ENCODE data around the gene ANKH. TPM values are rescaled to one million over a fixed set of nuclear protein-coding genes. Genes with fewer than 3 reads are reported as not detected.

The ANKH gene
- total and polyA plus RNA-seq, 3 experiments from 2014 or later, result 47.0 to 80.5 (median 80.0) TPM

DNA sequence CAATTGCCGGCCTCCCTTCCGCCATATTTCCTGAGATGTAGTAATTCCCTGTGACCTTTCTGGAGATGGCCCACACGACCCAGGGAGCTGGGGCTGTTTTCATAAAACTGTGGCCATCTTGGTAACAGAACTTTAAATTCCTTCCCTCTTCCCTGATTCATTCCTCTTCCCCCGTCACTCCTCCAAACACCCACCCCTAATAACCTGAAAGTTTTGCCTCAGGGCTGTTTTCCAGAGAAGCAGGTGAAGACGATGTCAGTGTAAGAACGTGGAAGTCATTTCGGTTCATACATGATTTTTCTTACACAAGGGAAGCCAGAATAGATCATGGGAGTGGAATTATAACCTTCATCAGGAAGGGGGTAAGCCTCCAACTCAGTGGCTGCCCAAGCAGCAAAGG lies 40.6 kb upstream of the ANKH start:
- Histone ChIP-seq H3K9me3 (ENCODE audit: low read length) (no peaks in the 10 kb centered on the region), H3K4me3 (ENCODE audit: low read length) (no peak overlapping the region), H3K36me3 (ENCODE audit: insufficient read depth, low read length) (no peaks in the 10 kb centered on the region), H3K27me3 (ENCODE audit: insufficient read depth, low read length, poor library complexity, severe bottlenecking) (no peaks in the 10 kb centered on the region), H3K27ac (ENCODE audit: low read depth, low read length) (no peak overlapping the region), H3K4me1 (ENCODE audit: insufficient read depth, low read length) (no peaks in the 10 kb centered on the region)
- no peaks in the 10 kb centered on the region for H3K36me3 Mint-ChIP-seq
- no peak for DNase-seq
- H3K4me1 Mint-ChIP-seq, result no peaks in the 10 kb centered on the region
- no peaks in the 10 kb centered on the region for H3K9me3 Mint-ChIP-seq
- peak overlapping the region in 1 of 8 donors; percentile 32 for H3K27ac Mint-ChIP-seq
- CTCF ChIA-PET, result no interaction called here
- no peak overlapping the region for H3K4me3 Mint-ChIP-seq
- peaks cover 4 to 26% of the 10 kb centered on the region in 2 donors for H3K27me3 Mint-ChIP-seq
- POLR2A ChIA-PET, result no interaction called here

DNA sequence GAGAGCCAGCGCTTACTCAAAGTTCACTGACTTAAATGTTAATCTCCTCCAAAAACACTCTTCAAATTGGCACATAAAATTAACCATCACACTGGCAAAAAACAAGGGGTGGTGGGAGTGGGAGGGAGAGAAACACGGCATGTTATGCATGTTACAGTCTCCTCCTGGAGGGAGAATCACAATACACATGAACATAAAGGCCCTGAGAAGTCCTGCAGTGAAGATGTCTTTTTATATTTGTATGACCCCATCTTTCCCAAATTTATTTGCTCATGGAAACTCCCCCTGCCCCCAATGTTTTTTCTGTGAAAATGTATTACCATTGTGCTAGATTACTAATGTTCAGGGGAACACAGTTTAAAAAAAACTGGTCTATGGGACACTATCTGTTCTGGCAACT lies 37.8 kb upstream of the ANKH start:
- Histone ChIP-seq H3K27ac (ENCODE audit: low read depth, low read length) (no peak overlapping the region), H3K4me3 (ENCODE audit: low read length) (no peak overlapping the region), H3K9me3 (ENCODE audit: low read length) (no peaks in the 10 kb centered on the region), H3K36me3 (ENCODE audit: insufficient read depth, low read length) (no peaks in the 10 kb centered on the region), H3K27me3 (ENCODE audit: insufficient read depth, low read length, poor library complexity, severe bottlenecking) (no peaks in the 10 kb centered on the region), H3K4me1 (ENCODE audit: insufficient read depth, low read length) (no peaks in the 10 kb centered on the region)
- Mint-ChIP-seq H3K36me3 (no peaks in the 10 kb centered on the region), H3K27ac (no peak overlapping the region), H3K9me3 (no peaks in the 10 kb centered on the region), H3K4me1 (no peaks in the 10 kb centered on the region), H3K27me3 (peaks cover 4 to 22% of the 10 kb centered on the region in 2 donors), H3K4me3 (no peak overlapping the region)
- DNase-seq, result no peak
- ChIA-PET POLR2A (no interaction called here), CTCF (no interaction called here)

DNA sequence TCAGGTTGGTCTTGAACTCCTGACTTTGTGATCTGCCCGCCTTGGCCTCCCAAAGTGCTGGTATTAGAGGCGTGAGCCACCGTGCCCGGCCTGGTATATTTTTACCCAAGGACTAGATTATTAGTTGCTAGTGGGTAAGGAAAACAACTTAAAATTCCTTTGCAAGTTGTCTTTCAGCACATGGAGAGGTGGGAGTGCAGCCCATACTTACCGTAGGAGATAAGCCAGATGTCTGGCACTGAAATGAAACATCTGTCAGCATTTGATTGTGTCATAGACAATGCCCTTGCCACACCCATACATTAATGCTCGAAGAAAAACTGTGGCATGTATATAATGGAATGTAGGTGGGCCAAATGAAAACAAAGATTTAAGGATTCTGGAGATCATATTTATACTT lies 36.6 kb upstream of the ANKH start:
- CTCF ChIA-PET, result no interaction called here
- peaks cover 2 to 17% of the 10 kb centered on the region in 2 donors for H3K27me3 Mint-ChIP-seq
- no peaks in the 10 kb centered on the region for H3K36me3 Mint-ChIP-seq
- no peak overlapping the region for H3K4me3 Mint-ChIP-seq
- Histone ChIP-seq H3K4me3 (ENCODE audit: low read length) (no peak overlapping the region), H3K9me3 (ENCODE audit: low read length) (no peaks in the 10 kb centered on the region), H3K27ac (ENCODE audit: low read depth, low read length) (no peak overlapping the region), H3K27me3 (ENCODE audit: insufficient read depth, low read length, poor library complexity, severe bottlenecking) (no peaks in the 10 kb centered on the region), H3K36me3 (ENCODE audit: insufficient read depth, low read length) (no peaks in the 10 kb centered on the region), H3K4me1 (ENCODE audit: insufficient read depth, low read length) (no peaks in the 10 kb centered on the region)
- peaks cover 0 to 3% (median 0%) of the 10 kb centered on the region in 5 donors for H3K9me3 Mint-ChIP-seq
- no peak for DNase-seq
- no peak overlapping the region for H3K27ac Mint-ChIP-seq
- H3K4me1 Mint-ChIP-seq, result no peaks in the 10 kb centered on the region
- POLR2A ChIA-PET, result no interaction called here

DNA sequence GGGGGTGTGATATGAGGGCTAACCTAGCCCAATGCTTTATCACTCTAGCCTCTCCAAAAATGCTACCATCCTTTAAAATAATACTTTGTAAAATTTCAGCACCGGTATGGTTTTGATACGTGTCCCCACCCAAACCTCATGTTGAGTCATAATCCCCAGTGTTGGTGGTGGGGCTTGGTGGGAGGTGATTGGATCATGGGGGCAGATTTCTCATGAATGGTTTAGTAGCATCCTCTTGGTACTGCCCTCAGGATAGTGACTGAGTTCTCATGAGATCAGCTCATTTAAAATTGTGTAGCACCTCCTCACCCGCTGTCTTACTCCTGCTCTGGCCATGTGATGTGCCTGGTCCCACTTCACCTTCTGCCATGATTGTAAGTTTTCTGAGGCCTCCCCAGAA lies 35.0 kb upstream of the ANKH start:
- Histone ChIP-seq H3K4me1 (ENCODE audit: insufficient read depth, low read length) (no peaks in the 10 kb centered on the region), H3K27ac (ENCODE audit: low read depth, low read length) (no peak overlapping the region), H3K9me3 (ENCODE audit: low read length) (no peaks in the 10 kb centered on the region), H3K36me3 (ENCODE audit: insufficient read depth, low read length) (no peaks in the 10 kb centered on the region), H3K4me3 (ENCODE audit: low read length) (no peak overlapping the region), H3K27me3 (ENCODE audit: insufficient read depth, low read length, poor library complexity, severe bottlenecking) (no peaks in the 10 kb centered on the region)
- H3K36me3 Mint-ChIP-seq, result no peaks in the 10 kb centered on the region
- peaks cover 0 to 3% (median 0%) of the 10 kb centered on the region in 5 donors for H3K9me3 Mint-ChIP-seq
- no peak overlapping the region for H3K4me3 Mint-ChIP-seq
- no peak for DNase-seq
- H3K27ac Mint-ChIP-seq, result no peak overlapping the region
- ChIA-PET POLR2A (no interaction called here), CTCF (interaction anchor here (1.2 kb wide), 1 partner anchor 10 kb away, joined by 3 read pairs; no protein-coding TSS in a partner anchor)
- H3K27me3 Mint-ChIP-seq, result peaks cover 0 to 21% of the 10 kb centered on the region in 2 donors
- H3K4me1 Mint-ChIP-seq, result no peaks in the 10 kb centered on the region

DNA sequence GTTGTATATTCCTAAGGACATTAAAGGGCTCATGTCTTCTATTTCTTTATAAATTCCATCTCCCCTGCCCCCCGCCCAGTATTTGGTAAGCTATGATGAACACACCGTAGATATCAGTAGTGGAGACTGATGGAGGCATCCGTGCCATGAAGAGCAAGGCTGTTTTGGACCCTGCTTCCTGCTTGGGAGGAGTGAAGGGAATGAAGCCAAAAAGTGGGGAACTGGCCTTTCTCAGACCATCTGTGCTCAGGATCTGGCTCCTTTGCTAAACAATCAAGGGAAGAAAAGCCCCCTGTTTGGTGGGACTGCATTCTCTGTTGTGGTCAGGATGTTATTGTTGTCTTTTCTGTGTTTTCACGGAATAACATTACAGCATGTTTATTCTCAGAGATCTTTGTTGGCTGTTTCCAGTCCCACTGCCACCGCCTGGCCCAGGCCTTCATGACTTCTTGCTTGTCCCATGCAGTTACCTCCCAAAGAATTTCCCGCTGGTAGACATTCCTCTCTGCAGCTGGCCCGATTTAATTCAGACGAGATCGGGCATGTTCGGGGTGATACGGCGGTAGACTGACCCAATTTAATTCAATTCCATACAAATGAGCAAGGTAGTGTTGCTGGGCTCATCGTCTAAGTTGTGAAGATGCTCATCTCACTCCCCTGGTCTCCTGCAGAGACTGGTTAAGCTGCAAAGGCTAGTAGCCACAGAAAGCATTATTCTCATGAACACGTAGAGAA lies 31.4 kb upstream of the ANKH start:
- Histone ChIP-seq H3K4me1 (ENCODE audit: insufficient read depth, low read length) (no peaks in the 10 kb centered on the region), H3K27ac (ENCODE audit: low read depth, low read length) (no peak overlapping the region), H3K36me3 (ENCODE audit: insufficient read depth, low read length) (no peaks in the 10 kb centered on the region), H3K27me3 (ENCODE audit: insufficient read depth, low read length, poor library complexity, severe bottlenecking) (no peaks in the 10 kb centered on the region), H3K4me3 (ENCODE audit: low read length) (no peak overlapping the region), H3K9me3 (ENCODE audit: low read length) (no peaks in the 10 kb centered on the region)
- Mint-ChIP-seq H3K4me1 (no peaks in the 10 kb centered on the region), H3K9me3 (peaks cover 0 to 3% (median 0%) of the 10 kb centered on the region in 5 donors), H3K4me3 (no peak overlapping the region), H3K36me3 (no peaks in the 10 kb centered on the region), H3K27me3 (peaks cover 4 to 10% of the 10 kb centered on the region in 2 donors), H3K27ac (no peak overlapping the region)
- ChIA-PET CTCF (no interaction called here), POLR2A (interaction anchor here (0.7 kb wide), 1 partner anchor 24 kb away, joined by 5 read pairs; no protein-coding TSS in a partner anchor)
- DNase-seq, result no peak

DNA sequence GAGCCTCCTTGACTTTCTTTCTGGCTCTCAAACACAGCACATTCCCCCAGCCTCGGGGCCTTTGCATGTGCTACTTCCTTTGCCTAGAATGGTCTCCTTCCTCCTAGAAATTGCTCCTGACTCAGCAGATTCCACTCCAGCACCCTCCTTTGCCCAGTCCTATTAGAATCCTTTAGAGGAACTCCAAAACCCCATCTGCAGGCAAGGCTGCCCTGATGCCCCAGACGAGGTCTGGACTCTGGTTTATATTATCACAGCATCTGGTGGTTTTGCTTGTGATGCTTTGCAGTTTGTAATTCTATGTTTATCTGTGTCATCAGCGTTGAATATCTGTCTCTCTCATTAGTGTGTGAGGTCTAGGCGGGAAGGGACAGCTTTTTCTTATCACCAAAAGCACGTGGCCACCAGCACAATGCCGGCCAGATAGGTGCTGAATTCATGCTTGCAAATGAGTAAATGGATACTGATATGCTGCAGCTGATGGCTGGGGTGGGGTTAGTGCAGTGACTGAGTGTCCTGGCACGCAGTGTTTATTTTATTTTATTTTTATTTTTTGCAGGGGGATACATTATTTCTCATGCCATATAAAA lies 30.0 kb upstream of the ANKH start:
- no peak overlapping the region for H3K4me3 Mint-ChIP-seq
- no peak overlapping the region for H3K27ac Mint-ChIP-seq
- no peaks in the 10 kb centered on the region for H3K4me1 Mint-ChIP-seq
- POLR2A ChIA-PET, result no interaction called here
- DNase-seq, result no peak
- H3K36me3 Mint-ChIP-seq, result peaks cover 0 to under 1% (median 0%) of the 10 kb centered on the region in 3 donors
- H3K4me3 ChIP-seq (ENCODE audit: low read length), result no peak overlapping the region
- no peaks in the 10 kb centered on the region for H3K9me3 ChIP-seq (ENCODE audit: low read length)
- H3K27ac ChIP-seq (ENCODE audit: low read depth, low read length), result no peak overlapping the region
- CTCF ChIA-PET, result no interaction called here
- peaks cover 0 to 3% (median 0%) of the 10 kb centered on the region in 5 donors for H3K9me3 Mint-ChIP-seq
- H3K27me3 Mint-ChIP-seq, result peaks cover 7 to 10% of the 10 kb centered on the region in 2 donors
- no peaks in the 10 kb centered on the region for H3K4me1 ChIP-seq (ENCODE audit: insufficient read depth, low read length)
- H3K36me3 ChIP-seq (ENCODE audit: insufficient read depth, low read length), result no peaks in the 10 kb centered on the region
- H3K27me3 ChIP-seq (ENCODE audit: insufficient read depth, low read length, poor library complexity, severe bottlenecking), result no peaks in the 10 kb centered on the region

DNA sequence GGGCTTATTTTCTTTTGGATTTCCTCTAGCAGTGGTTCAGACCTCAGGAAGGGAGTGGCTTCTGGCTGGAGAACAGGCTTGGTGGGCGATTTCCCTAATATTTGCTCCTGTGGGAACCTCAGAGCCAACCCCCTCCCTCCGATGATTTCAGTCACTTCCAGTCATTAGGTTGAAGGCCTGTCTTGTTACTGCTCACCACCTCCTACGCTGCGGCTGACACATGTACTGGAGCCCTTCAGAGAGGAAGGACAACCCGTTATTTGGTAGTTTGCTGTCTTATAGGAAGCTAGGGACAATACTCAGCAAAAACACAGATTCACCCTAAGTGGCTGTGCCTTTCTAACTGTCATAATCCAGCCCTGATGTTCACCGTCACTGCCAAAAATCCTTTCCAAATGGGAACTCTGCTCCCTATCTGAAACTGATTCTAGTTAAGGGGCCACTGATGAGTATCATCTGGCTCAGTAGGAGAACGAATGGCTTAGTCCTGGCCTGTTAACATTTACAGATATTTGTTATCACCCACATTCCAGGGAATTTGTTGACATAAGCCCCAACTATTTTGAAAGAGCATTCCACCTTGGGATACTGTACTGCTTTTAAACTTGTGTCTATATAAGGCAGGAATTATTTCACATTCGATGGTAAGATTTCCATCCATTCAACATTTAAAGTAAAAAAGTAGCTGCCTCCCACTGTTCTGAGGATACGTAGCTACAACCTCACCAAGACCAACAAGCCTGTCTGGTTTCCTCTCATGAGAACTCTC lies 29.3 kb upstream of the ANKH start:
- peaks cover 0 to 3% (median 0%) of the 10 kb centered on the region in 3 donors for H3K36me3 Mint-ChIP-seq
- CTCF ChIA-PET, result no interaction called here
- H3K27me3 ChIP-seq (ENCODE audit: insufficient read depth, low read length, poor library complexity, severe bottlenecking), result no peaks in the 10 kb centered on the region
- no peak overlapping the region for H3K27ac ChIP-seq (ENCODE audit: low read depth, low read length)
- no peaks in the 10 kb centered on the region for H3K4me1 Mint-ChIP-seq
- peaks cover 0 to 3% (median 0%) of the 10 kb centered on the region in 5 donors for H3K9me3 Mint-ChIP-seq
- POLR2A ChIA-PET, result no interaction called here
- no peak overlapping the region for H3K4me3 Mint-ChIP-seq
- no peaks in the 10 kb centered on the region for H3K4me1 ChIP-seq (ENCODE audit: insufficient read depth, low read length)
- H3K4me3 ChIP-seq (ENCODE audit: low read length), result no peak overlapping the region
- no peak overlapping the region for H3K27ac Mint-ChIP-seq
- DNase-seq, result no peak
- H3K9me3 ChIP-seq (ENCODE audit: low read length), result no peaks in the 10 kb centered on the region
- H3K27me3 Mint-ChIP-seq, result peaks cover 7 to 10% of the 10 kb centered on the region in 2 donors
- H3K36me3 ChIP-seq (ENCODE audit: insufficient read depth, low read length), result no peaks in the 10 kb centered on the region

DNA sequence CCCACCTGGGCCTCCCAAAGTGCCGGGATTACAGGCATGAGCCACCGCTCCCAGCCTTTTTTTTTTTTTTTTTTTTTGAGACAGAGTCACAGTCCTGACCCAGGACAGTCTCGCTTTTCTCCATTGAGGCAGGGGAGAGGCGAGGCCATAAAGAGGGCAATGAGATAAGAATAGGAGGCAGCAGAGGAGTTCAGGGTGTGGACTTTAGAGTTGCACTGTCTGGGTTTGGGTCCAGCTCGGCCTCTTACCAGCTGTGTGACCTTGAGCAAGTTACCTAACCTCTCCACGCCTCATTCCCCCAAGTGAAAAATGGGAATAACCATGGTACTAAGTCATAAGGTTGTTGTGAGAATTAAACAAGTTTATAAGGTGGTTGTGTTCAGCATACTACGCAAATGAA lies 24.6 kb upstream of the ANKH start:
- ChIA-PET CTCF (interaction anchor here (0.8 to 1.6 kb wide), 2 partner anchors 10 to 11 kb away, joined by 3 read pairs; no protein-coding TSS in a partner anchor), POLR2A (no interaction called here)
- no peak for DNase-seq
- H3K27me3 ChIP-seq (ENCODE audit: insufficient read depth, low read length, poor library complexity, severe bottlenecking), result no peaks in the 10 kb centered on the region
- no peaks in the 10 kb centered on the region for H3K4me1 ChIP-seq (ENCODE audit: insufficient read depth, low read length)
- H3K27ac ChIP-seq (ENCODE audit: low read depth, low read length), result no peak overlapping the region
- H3K9me3 ChIP-seq (ENCODE audit: low read length), result no peaks in the 10 kb centered on the region
- H3K27me3 Mint-ChIP-seq, result peaks cover 0 to 8% of the 10 kb centered on the region in 2 donors
- peaks cover 0 to 3% (median 0%) of the 10 kb centered on the region in 3 donors for H3K36me3 Mint-ChIP-seq
- no peak overlapping the region for H3K4me3 Mint-ChIP-seq
- no peaks in the 10 kb centered on the region for H3K36me3 ChIP-seq (ENCODE audit: insufficient read depth, low read length)
- H3K4me3 ChIP-seq (ENCODE audit: low read length), result no peak overlapping the region
- H3K4me1 Mint-ChIP-seq, result no peaks in the 10 kb centered on the region
- no peak overlapping the region for H3K27ac Mint-ChIP-seq
- H3K9me3 Mint-ChIP-seq, result no peaks in the 10 kb centered on the region

Data from CD8-positive, alpha-beta memory T cell (primary cell).